K562 treated with DMSO at 1 percent for 4 hours (cell line): ENCODE data around the gene PERM1. TPM values are rescaled to one million over a fixed set of nuclear protein-coding genes. Genes with fewer than 3 reads are reported as not detected.

Source experiments
- total RNA-seq: library from RNA; unstranded; fragments of 300-600 nt; gene quantifications from 2 replicates; pipeline ENCODE4 v1.2.3, GENCODE V29; 2022; ENCODE audit not compliant: insufficient read depth

PERM1 gene, protein sequence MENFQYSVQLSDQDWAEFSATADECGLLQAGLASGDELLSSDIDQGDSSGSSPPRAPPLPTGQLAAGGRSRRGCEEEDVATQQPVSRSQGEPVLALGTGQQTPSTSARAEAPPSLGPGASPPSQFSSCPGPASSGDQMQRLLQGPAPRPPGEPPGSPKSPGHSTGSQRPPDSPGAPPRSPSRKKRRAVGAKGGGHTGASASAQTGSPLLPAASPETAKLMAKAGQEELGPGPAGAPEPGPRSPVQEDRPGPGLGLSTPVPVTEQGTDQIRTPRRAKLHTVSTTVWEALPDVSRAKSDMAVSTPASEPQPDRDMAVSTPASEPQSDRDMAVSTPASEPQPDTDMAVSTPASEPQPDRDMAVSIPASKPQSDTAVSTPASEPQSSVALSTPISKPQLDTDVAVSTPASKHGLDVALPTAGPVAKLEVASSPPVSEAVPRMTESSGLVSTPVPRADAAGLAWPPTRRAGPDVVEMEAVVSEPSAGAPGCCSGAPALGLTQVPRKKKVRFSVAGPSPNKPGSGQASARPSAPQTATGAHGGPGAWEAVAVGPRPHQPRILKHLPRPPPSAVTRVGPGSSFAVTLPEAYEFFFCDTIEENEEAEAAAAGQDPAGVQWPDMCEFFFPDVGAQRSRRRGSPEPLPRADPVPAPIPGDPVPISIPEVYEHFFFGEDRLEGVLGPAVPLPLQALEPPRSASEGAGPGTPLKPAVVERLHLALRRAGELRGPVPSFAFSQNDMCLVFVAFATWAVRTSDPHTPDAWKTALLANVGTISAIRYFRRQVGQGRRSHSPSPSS
- total RNA-seq: not detected in 2 replicates

GRCh38 chr1:981955-982558, at the start of gene PERM1:
Gene PERM1 (minus strand): TSS chr1:982093. CDS start chr1:981029, 1,064 bp downstream.

DNA sequence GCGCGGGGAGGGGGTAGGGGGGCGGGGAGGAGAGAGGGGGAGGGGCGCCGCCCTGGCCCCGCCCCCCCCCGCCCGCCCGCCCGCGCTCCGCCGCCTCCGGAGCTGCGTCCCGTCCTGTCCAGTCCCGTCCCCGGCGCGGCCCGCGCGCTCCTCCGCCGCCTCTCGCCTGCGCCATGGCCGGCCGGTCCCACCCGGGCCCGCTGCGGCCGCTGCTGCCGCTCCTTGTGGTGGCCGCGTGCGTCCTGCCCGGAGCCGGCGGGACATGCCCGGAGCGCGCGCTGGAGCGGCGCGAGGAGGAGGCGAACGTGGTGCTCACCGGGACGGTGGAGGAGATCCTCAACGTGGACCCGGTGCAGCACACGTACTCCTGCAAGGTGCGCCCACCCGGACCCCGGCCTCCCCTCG, 38.1 kb upstream of the PERM1 start, which contains the start of gene AGRN:
Gene AGRN (plus strand): TSS at position 121 of the 405 bp plus-strand sequence. CDS start 53 bp downstream, at position 174.

GRCh38 chr1:1013105-1013921, 31.4 kb upstream of the PERM1 start, which contains the start of gene ISG15:
Gene ISG15 (plus strand): TSS chr1:1013497. CDS start chr1:1013574, 77 bp downstream.

DNA sequence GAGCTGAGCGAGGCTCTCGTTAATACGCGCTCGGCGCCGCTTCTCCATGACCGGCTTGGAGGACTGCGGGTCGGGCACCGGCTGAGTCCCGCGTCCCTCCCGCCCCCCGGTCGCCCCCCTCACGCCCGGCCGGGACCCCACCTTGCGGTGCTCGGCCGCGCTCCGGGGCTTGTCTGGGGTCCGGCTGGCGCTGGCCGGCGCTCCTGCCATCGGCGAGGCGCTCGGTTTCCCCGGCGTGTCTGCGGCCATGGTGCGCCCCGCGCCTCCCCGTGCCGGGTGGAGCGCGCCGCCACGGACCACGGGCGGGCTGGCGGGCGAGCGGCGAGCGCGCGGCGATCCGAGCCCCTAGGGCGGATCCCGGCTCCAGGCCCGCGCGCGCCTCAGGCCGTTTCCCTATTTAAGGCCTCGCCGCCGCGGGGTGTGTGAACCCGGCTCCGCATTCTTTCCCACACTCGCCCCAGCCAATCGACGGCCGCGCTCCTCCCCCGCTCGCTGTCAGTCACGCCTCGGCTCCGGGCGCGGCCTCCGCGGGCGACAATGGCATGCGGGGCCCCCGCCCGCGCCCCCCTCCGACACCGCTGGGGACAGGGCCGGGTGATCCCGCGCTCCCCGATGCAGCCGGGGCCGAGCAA, 17.9 kb upstream of the PERM1 start, which contains the start of gene HES4:
Gene HES4 (minus strand): TSS at position 373 of the 632 bp plus-strand sequence. CDS start 124 bp downstream, at position 249.

DNA sequence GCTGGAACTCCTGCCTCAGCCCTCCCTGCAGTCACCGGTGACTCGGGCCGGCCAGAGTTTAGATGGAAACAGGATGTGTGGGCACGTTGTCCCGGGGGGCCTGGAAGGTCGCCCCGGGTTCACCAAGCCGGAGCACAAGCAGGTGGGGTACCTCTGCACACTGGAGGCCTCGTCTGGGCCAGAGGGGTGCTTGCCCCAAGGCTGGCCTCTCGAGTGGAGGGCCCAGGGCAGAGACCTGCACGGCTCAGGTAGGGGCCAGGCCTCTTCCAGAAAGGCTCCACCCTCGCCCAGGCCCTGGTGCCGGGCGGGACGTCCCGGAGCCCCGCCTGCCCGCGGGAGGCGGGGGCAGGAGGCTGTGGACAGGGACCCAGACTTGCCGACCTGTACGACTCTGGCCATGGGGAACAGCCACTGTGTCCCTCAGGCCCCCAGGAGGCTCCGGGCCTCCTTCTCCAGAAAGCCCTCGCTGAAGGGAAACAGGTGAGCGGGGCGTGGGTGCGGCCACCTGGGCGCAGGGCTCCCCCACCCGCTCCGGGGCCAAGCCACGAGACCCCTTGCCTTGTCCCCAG, 15.7 kb downstream of the PERM1 start, which contains the start of gene PLEKHN1:
Gene PLEKHN1 (plus strand): TSS at position 348 of the 569 bp plus-strand sequence. CDS start 50 bp downstream, at position 398.

DNA sequence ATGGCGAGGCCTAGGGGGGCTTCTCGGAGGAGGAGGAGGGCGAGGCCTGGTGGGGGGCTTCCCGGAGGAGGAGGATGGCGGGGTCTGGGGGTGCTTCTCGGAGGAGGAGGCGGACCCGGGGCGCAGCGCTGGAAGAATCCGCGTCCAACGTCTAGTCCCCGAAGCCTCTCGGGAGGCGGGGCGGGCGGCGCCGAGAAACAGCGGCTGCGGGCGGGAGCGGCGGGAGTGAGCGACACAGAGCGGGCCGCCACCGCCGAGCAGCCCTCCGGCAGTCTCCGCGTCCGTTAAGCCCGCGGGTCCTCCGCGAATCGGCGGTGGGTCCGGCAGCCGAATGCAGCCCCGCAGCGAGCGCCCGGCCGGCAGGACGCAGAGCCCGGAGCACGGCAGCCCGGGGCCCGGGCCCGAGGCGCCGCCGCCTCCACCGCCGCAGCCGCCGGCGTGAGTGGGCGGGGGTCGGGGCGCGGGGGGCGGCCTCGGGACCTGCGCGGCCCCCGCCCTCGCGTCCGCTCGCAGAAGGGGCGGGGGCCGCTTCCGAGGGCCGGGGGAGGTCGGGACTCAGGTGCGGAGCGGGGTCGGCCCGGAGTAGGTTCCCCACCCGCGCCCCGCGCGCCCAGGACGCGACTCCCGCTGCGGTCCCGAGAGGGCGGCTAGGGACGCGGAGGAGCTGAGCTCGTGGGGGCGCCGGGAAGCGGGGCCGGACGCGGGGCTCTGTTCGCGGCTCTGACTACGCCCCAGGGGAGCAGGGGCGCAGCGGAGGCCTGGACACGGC, 21.3 kb downstream of the PERM1 start, which contains the start of gene KLHL17:
Gene KLHL17 (plus strand): TSS at position 222 of the 769 bp plus-strand sequence. CDS start 110 bp downstream, at position 332.

GRCh38 chr1:958823-959730, 22.8 kb downstream of the PERM1 start, which contains the start of gene NOC2L:
Gene NOC2L (minus strand): TSS chr1:959256. CDS start chr1:959240, 16 bp downstream.

Other genes starting within 250 kb of the PERM1 start
- gene SAMD11, start 58.2 kb downstream of the PERM1 start, total RNA-seq: 10.7 and 16.8 TPM in 2 replicates
- 133 and 149 TPM in 2 replicates for gene NOC2L, start 22.8 kb downstream of the PERM1 start, total RNA-seq
- 16.6 and 20.2 TPM in 2 replicates for gene KLHL17, start 21.5 kb downstream of the PERM1 start, total RNA-seq
- not detected in 2 replicates for gene PLEKHN1, start 15.6 kb downstream of the PERM1 start, total RNA-seq
- gene HES4, start 18.0 kb upstream of the PERM1 start, total RNA-seq: 15.8 and 21.8 TPM in 2 replicates
- 95.4 and 108 TPM in 2 replicates for gene ISG15, start 31.4 kb upstream of the PERM1 start, total RNA-seq
- 46.6 and 56.8 TPM in 2 replicates for gene AGRN, start 38.0 kb upstream of the PERM1 start, total RNA-seq
- gene RNF223, start 92.2 kb upstream of the PERM1 start, total RNA-seq: not detected in 2 replicates
- 24.6 and 27.6 TPM in 2 replicates for gene C1orf159, start 134.0 kb upstream of the PERM1 start, total RNA-seq
- not detected in 2 replicates for gene TTLL10, start 191.8 kb upstream of the PERM1 start, total RNA-seq
- gene TNFRSF18, start 224.5 kb upstream of the PERM1 start, total RNA-seq: not detected in 2 replicates
- gene TNFRSF4, start 232.1 kb upstream of the PERM1 start, total RNA-seq: 1.0 TPM in 1 of 2 replicates, not detected in the other
- gene SDF4, start 249.9 kb upstream of the PERM1 start, total RNA-seq: 270 TPM in 2 replicates